ENCODE results near the gene SIX5.

SIX5 gene

GRCh38 chr19:45792470-45793177 lies 23.6 kb upstream of the SIX5 start, which contains the start of gene DMWD:
DMWD (minus strand) TSS chr19:45792845; CDS start chr19:45792756, 89 bp downstream.
- DNase-seq = peak; percentile 65 to 71

GRCh38 chr19:45791744-45792469 lies 22.9 kb upstream of the SIX5 start:
- no peak for DNase-seq

GRCh38 chr19:45790942-45791341 lies 21.9 kb upstream of the SIX5 start:
- peak; percentile 89 to 92 for DNase-seq

- no peak for DNase-seq
Measured at GRCh38 chr19:45789035-45789786, 20.2 kb upstream of the SIX5 start.

GRCh38 chr19:45786533-45786894 lies 17.5 kb upstream of the SIX5 start:
- no peak for DNase-seq

GRCh38 chr19:45785781-45786532 lies 16.9 kb upstream of the SIX5 start:
- DNase-seq = no peak

GRCh38 chr19:45785097-45785496 lies 16.0 kb upstream of the SIX5 start:
- no peak for DNase-seq

- no peak for DNase-seq
Measured at GRCh38 chr19:45784096-45784495, 15.0 kb upstream of the SIX5 start.

GRCh38 chr19:45782820-45783785 lies 14.1 kb upstream of the SIX5 start:
- no peak for DNase-seq

- DNase-seq = no peak
Measured at GRCh38 chr19:45782162-45782691, 13.2 kb upstream of the SIX5 start, which contains the start of gene DMPK. DMPK (minus strand) TSS chr19:45782490; CDS start chr19:45782352, 138 bp downstream.

- no peak for DNase-seq
Measured at GRCh38 chr19:45781214-45782161, 12.4 kb upstream of the SIX5 start.

- no peak for DNase-seq
Measured at GRCh38 chr19:45780448-45781213, 11.6 kb upstream of the SIX5 start.

GRCh38 chr19:45780146-45780447 lies 11.0 kb upstream of the SIX5 start:
- DNase-seq = no peak

GRCh38 chr19:45779231-45780145 lies 10.4 kb upstream of the SIX5 start:
- DNase-seq = no peak

- no peak for DNase-seq
Measured at GRCh38 chr19:45778010-45778661, 9.1 kb upstream of the SIX5 start.

GRCh38 chr19:45777395-45777961 lies 8.4 kb upstream of the SIX5 start:
- DNase-seq = no peak

- no peak for DNase-seq
Measured at GRCh38 chr19:45774765-45775164, 5.7 kb upstream of the SIX5 start.
